GM19397 (cell line): ENCODE results near the gene RAB38.

Experiments
- ATAC-seq: cut with Tn5 transposase; IDR thresholded peaks from one replicate; pipeline ENCODE4 v1.9.1; 2021; ENCODE audit warnings: mild to moderate bottlenecking, moderate library complexity; ENCODE audit not compliant: unreplicated experiment

RAB38 gene

DNA sequence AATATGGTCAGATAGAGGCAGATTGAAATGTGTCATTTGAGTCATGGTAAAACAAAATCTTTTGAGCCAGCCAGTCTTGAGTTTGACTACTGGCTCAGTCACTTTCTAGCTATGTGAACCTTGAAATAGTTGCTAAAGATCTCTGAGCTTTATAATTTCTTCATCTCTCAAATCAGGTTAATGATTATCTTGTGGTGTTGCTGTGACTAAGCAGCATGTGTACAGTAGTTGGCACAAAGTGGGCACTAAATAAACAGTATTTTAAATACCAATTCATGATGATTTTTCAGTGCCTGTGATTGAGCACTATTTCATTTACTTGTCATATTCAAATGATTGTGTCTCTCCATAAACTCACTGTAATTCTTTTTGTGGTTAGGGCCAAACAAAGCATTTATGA lies 70.8 kb downstream of the RAB38 start:
- no peak for ATAC-seq

DNA sequence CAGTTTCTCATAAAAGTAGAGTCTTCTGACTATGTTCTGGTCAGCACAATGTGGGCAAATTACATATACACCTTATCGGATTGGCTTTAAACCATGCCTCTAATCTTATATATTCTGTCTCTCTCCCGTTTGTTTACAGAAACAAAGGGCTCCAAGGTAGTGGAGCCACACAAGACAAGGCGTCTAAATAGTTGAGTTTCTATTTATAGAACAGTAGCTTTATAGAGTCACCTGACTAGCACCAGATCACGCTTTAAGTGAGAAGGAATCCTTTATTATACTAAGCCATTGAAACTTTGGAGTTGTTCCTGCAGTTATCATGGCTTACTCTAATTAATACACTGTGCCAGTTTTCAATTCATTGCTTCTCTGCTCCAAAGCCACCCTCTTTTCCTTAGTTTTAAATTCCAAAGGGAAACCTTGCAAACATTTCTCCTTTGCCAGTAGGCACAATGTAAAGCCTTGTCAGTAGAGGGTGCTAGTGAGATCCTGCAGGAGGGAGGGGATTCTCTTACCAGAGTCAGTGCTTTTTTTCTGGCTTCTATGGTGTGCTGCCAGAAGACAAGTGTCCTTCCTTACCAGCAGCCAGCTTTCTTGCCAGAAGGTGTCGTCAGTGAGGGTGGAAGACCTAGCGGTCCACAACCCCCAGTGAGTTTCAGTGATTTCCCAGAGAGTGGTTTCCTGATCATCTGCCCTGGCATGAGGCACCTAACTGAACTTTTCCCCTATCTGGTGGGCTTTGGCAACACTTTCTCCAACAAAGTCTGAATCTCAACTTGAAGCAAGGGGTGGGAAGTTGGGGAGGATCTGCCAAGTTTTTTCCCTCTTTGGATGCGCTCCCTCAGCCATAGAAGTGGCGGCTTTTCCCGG lies 71.7 kb downstream of the RAB38 start:
- ATAC-seq, result peak; percentile 71

DNA sequence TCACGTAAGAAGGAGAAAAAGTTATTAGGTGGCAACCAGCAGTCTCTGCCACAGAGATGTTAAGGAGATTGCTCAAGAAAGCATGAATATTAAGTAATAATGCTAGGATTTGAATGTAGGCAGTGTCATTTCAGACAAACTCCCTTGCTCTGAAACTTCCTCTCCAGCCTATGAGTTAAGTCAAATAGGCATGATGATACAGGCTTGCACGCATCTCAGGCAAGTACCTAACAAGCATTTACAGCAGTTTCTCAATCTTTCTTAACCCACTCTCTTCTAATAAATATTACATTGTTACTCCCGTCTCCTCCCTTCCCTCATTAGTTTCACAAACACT lies 72.7 kb downstream of the RAB38 start:
- ATAC-seq, result no peak

DNA sequence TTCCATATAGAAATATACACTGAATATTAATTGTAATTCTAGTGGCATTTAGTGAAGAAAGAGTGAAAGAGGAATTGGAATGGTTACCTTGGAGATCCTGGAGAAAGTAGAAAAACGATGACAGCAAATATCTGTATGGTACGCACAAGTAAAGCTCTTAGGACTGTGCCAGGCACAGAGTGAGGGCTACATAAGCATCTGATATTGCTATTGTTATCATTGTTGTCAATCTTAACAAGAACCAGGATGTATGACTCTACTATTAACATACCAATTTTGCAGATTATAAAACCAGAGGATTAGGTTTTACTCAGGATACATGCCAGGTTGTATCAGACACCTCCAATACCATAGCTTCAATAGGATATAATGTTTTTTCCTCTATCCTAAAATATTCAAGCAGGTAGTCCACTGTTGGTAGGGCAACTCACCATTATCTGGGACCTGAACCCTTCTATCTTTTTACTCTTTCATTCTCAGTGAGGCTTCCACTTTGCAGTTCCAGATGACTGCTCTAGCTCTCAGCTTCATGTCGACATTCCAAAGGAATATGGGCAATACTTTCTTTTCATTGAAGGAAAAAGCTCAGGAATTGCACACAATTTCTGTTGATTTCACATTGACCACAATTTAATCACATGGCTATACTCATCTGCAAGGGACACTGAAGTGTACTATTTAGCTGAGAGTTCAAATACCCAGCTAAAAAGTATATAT lies 73.2 kb downstream of the RAB38 start:
- ATAC-seq, result no peak

DNA sequence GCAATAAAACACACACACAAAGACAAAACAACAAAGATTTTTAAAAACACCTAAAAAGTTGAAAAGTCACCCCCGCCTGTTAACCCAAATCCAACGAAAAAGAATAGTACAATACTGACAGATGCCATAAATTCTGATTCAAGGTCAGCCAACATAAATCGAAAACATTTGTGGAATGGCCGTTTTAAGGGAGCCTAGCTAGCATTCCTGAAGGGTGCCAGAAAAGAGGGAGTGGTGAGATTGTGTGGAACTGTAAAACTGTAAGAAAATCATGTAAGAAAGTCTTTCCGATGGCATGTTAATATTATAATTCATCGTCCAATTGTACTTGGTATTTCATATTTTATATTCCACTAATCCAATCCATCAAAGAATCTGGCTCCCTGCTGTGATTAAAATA lies 75.1 kb downstream of the RAB38 start:
- no peak for ATAC-seq

DNA sequence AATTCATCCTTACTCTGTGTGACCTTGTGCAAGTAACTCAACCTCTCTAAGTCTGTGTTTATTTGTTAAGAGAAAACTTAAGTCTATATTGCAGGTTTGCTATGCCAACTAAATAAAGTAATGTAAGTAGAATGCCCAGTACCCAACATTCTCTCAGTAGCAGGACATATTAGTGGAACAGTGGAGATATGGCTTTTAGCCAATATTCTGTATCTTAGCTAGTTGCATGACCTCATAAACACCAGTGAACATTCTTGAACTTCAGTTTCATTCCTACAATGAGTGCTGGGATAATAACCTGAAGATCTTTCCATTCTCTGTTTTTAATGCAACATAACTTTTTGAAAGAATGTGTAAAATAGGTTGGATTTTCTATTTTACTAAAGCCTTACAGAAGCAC lies 77.0 kb downstream of the RAB38 start:
- no peak for ATAC-seq

DNA sequence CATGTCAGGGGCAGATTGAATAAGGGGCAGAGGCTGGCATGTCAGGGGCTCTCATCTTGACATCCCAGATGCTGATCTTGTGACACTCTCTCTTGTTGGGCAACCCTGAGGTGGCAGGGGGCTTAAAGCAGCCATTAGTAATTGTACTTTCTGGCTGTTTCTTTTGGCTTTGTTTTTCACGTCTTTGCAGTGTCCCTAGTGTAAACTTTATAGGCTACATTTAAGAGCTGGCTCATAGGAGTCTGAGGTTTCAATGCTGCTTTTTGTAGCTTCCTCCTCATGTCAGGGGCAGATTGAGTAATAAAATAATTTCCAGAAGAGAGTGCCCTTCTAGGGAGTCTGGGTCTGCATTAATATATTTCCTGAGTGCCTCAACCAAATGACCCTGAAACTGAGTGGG lies 86.1 kb downstream of the RAB38 start:
- no peak for ATAC-seq

DNA sequence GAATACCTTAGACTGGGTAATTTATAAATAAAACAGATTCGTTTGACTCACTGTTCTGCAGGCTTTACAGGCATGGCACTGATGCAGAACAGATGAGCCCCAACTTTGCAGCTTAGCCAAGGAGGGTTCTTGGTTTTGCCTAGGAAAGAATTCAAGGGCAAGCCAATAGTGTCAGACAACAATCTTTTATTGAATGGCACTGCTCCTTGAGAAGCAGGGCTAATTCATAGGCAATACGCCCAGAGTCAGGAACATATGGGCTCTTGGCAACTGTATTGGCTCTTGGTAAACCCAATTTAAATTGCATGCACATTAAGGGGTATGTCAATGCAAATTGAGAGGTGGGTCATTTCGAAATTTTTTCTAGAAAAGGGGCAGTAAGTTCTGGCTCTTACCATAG lies 87.9 kb downstream of the RAB38 start:
- no peak for ATAC-seq

DNA sequence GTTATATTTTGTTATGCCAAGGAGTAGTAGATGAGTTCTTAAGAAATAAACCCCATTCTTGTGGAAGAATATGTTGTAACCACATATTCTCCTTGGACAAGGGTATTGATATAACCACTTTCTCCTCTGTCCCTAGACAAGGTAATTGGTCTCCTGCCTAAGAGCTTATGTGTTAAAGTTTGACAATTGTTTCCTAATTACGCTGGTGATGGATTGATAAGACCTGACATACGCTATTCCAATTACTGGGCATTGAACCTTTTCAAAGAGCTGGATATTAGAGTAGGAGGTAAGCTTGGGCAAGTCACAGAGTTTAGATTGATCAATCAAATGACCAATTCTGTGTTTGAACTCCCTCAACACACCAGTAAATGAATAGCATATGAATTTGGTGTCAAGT lies 88.9 kb downstream of the RAB38 start:
- no peak for ATAC-seq

DNA sequence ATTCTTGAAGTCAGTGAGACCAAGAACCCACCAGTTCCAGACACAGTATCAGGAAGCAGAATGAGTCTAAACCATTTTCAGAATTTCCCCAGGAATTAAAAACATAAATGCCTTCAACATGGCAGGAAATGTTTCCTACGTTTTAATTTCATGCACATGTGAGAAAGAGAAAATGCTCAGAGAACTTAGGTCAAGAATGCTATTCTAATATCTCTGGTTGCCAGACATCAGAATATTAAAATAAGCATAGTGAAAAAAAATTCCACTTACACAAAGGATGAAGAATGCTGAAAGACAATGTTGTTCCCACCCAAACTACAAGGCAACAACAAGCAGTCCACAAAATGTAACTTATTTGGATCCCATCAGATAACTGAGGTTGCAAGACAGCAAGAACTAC lies 104.8 kb downstream of the RAB38 start:
- ATAC-seq, result no peak

DNA sequence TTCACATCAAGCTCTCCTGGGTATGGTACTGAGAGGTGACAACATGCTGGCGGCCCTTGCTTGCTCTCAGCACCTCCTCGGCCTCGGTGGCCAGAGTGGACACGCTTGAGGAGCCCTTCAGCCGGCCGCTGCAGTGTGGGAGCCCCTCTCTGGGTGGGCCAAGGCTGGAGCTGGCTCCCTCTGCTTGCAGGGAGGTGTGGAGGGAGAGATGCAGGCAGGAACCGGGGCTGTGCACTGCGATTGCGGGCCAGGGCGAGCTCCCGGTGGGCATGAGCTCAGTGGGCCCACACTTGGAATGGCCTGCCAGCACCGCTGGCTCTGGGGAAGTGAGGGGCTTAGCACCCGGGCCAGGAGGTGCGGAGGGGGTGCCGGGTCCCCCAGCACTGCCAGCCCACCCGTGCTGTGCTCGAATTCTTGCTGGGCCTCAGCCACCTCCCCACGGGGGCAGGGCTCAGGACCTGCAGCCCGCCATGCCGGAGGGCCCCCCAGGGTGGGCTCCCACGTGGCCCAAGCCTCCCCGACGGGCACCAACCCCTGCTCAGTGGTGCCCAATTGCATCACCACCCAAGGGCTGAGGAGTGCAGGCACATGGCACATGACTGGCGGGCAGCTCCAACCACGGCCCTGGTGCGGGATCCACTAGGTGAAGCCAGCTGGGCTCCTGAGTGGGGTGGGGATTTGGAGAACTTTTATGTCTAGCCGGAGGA lies 106.2 kb downstream of the RAB38 start:
- ATAC-seq, result no peak

DNA sequence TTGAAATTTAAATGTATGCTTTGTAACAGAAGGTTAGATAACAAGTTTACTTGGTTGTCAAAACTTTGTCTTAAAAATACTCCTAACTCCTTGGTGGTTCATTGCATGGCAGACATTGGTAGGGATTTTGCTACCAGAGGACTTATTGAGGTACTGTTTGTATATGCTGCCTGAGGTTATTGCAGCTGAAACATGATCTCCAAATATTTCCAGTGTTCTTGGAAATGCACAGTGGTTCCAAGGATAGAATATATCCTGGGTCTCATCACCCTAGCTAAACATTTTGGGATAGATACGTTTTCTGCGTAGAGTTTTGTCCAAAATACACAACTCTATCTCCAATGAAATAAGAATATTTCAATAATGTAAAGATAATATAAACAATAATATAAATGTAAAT lies 109.2 kb downstream of the RAB38 start:
- ATAC-seq, result no peak

DNA sequence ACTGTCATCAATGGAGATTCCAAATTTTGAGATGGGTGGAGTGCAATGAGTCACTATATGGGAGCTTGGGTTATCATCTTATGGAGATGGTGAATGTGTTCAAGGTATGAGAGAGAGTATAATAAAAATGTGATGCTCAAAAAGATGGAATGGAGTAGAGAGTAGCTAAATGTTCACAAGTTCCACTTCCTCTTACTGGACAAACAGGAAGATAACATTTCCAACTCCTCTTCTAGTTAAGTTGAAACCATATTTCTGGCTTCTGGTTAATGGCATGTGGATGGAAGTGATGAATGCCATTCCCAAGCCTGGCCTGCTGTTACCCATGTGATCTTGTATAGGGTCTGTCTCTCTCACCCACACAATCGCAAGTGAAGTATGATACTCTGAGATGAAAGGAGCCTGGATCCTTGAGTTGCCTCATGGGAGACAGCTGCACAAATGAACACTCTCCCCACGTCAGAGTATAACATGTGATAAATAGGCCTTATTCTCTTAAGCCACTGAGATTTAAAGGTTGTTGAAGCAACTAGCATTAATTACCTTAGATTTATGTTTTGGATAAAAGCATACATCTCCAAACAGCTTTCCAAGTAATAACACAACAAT lies 111.0 kb downstream of the RAB38 start:
- no peak for ATAC-seq
